Measurements from ENCODE around the gene RSRC1. TPM values are rescaled to one million over a fixed set of nuclear protein-coding genes. Genes with fewer than 3 reads are reported as not detected.
"Not testable (repeated sequence)": the region's sequence is repeated elsewhere in the genome, so short reads cannot be mapped to it uniquely, and the experiment has no call there.

The RSRC1 gene
- total RNA-seq, 2 experiments from 2014 or later: 37.4 to 38.8 TPM

- H3K9me3 Mint-ChIP-seq: peaks cover 2% of the 10 kb centered on the region
- H3K4me1 Mint-ChIP-seq: no peaks in the 10 kb centered on the region
- DNase-seq: no peak
- POLR2A ChIA-PET: no interaction called here
- H3K27me3 Mint-ChIP-seq: no peaks in the 10 kb centered on the region
- CTCF ChIA-PET: no interaction called here
- H3K27ac Mint-ChIP-seq: no peak overlapping the region
- peaks cover 6% of the 10 kb centered on the region for H3K36me3 Mint-ChIP-seq (ENCODE audit: low read depth)
- H3K4me3 Mint-ChIP-seq: no peak overlapping the region
Measured at GRCh38 chr3:158278187-158278586, 168.3 kb downstream of the RSRC1 start.

- H3K27me3 Mint-ChIP-seq: no peaks in the 10 kb centered on the region
Measured at GRCh38 chr3:158279609-158280008, 169.7 kb downstream of the RSRC1 start.

GRCh38 chr3:158295771-158296170 lies 185.9 kb downstream of the RSRC1 start:
- DNase-seq: no peak
- Mint-ChIP-seq H3K9me3 (no peaks in the 10 kb centered on the region), H3K36me3 (ENCODE audit: low read depth) (no peaks in the 10 kb centered on the region), H3K4me3 (no peak overlapping the region), H3K27me3 (no peaks in the 10 kb centered on the region), H3K4me1 (peaks cover 2% of the 10 kb centered on the region), H3K27ac (no peak overlapping the region)
- ChIA-PET POLR2A (no interaction called here), CTCF (no interaction called here)

More at GRCh38 chr3:158279609-158280008, 169.7 kb downstream of the RSRC1 start:
- H3K36me3 Mint-ChIP-seq (ENCODE audit: low read depth): peaks cover 6% of the 10 kb centered on the region
- no peak overlapping the region for H3K4me3 Mint-ChIP-seq
- no peaks in the 10 kb centered on the region for H3K4me1 Mint-ChIP-seq
- no peak for DNase-seq
- peaks cover 2% of the 10 kb centered on the region for H3K9me3 Mint-ChIP-seq
- ChIA-PET POLR2A (no interaction called here), CTCF (interaction anchor here (0.6 kb wide), 1 partner anchor 35 kb away, joined by 4 read pairs; no protein-coding TSS in a partner anchor)
- H3K27ac Mint-ChIP-seq: no peak overlapping the region

- H3K4me3 Mint-ChIP-seq: no peak overlapping the region
- no peak for DNase-seq
- ChIA-PET CTCF (no interaction called here), POLR2A (no interaction called here)
- peaks cover 2% of the 10 kb centered on the region for H3K4me1 Mint-ChIP-seq
- no peaks in the 10 kb centered on the region for H3K27me3 Mint-ChIP-seq
- no peaks in the 10 kb centered on the region for H3K36me3 Mint-ChIP-seq (ENCODE audit: low read depth)
- H3K9me3 Mint-ChIP-seq: no peaks in the 10 kb centered on the region
- no peak overlapping the region for H3K27ac Mint-ChIP-seq
Measured at GRCh38 chr3:158297940-158298339, 188.1 kb downstream of the RSRC1 start.

GRCh38 chr3:158308236-158308928 lies 198.5 kb downstream of the RSRC1 start:
- no peaks in the 10 kb centered on the region for H3K36me3 Mint-ChIP-seq (ENCODE audit: low read depth)
- no peaks in the 10 kb centered on the region for H3K4me1 Mint-ChIP-seq
- H3K9me3 Mint-ChIP-seq: no peaks in the 10 kb centered on the region
- no peak overlapping the region for H3K4me3 Mint-ChIP-seq
- no peak overlapping the region for H3K27ac Mint-ChIP-seq
- no peaks in the 10 kb centered on the region for H3K27me3 Mint-ChIP-seq
- ChIA-PET POLR2A (no interaction called here), CTCF (no interaction called here)
- no peak for DNase-seq

GRCh38 chr3:158312560-158313141 lies 202.8 kb downstream of the RSRC1 start:
- Mint-ChIP-seq H3K27me3 (no peaks in the 10 kb centered on the region), H3K9me3 (no peaks in the 10 kb centered on the region), H3K36me3 (ENCODE audit: low read depth) (no peaks in the 10 kb centered on the region), H3K4me3 (no peak overlapping the region), H3K27ac (no peak overlapping the region), H3K4me1 (no peaks in the 10 kb centered on the region)
- DNase-seq: no peak
- ChIA-PET POLR2A (interaction anchor here (0.6 kb wide), 1 partner anchor 214 kb away, joined by 3 read pairs; no protein-coding TSS in a partner anchor), CTCF (interaction anchor here (1.0 to 2.2 kb wide), 2 partner anchors 9 to 706 kb away, joined by 3 to 6 read pairs; no protein-coding TSS in a partner anchor)

- no peaks in the 10 kb centered on the region for H3K36me3 Mint-ChIP-seq (ENCODE audit: low read depth)
- no peaks in the 10 kb centered on the region for H3K9me3 Mint-ChIP-seq
- H3K27ac Mint-ChIP-seq: no peak overlapping the region
- H3K4me3 Mint-ChIP-seq: no peak overlapping the region
- H3K4me1 Mint-ChIP-seq: no peaks in the 10 kb centered on the region
- no peak for DNase-seq
- ChIA-PET CTCF (interaction anchor here (1.0 to 2.2 kb wide), 2 partner anchors 10 to 707 kb away, joined by 3 to 6 read pairs; no protein-coding TSS in a partner anchor), POLR2A (no interaction called here)
- H3K27me3 Mint-ChIP-seq: no peaks in the 10 kb centered on the region
Measured at GRCh38 chr3:158313338-158313927, 203.5 kb downstream of the RSRC1 start.

- Mint-ChIP-seq H3K4me1 (no peaks in the 10 kb centered on the region), H3K4me3 (no peak overlapping the region), H3K36me3 (ENCODE audit: low read depth) (no peaks in the 10 kb centered on the region), H3K9me3 (no peaks in the 10 kb centered on the region), H3K27me3 (no peaks in the 10 kb centered on the region), H3K27ac (no peak overlapping the region)
- ChIA-PET POLR2A (no interaction called here), CTCF (interaction anchor here (0.7 to 2.2 kb wide), 2 partner anchors 35 to 708 kb away, joined by 4 to 6 read pairs; no protein-coding TSS in a partner anchor)
- DNase-seq: no peak
Measured at GRCh38 chr3:158314426-158315357, 204.8 kb downstream of the RSRC1 start.

GRCh38 chr3:158329696-158330441 lies 220.0 kb downstream of the RSRC1 start:
- H3K27me3 Mint-ChIP-seq; H3K9me3 Mint-ChIP-seq; DNase-seq; H3K4me3 Mint-ChIP-seq; H3K36me3 Mint-ChIP-seq (ENCODE audit: low read depth); CTCF ChIA-PET; H3K27ac Mint-ChIP-seq; POLR2A ChIA-PET; H3K4me1 Mint-ChIP-seq: not testable (repeated sequence)

- DNase-seq: no peak
Measured at GRCh38 chr3:158330870-158331269, 221.0 kb downstream of the RSRC1 start.

GRCh38 chr3:158333736-158334135 lies 223.8 kb downstream of the RSRC1 start:
- no peak for DNase-seq
- H3K9me3 Mint-ChIP-seq: no peaks in the 10 kb centered on the region
- no peaks in the 10 kb centered on the region for H3K27me3 Mint-ChIP-seq
- no peak overlapping the region for H3K4me3 Mint-ChIP-seq
- no peaks in the 10 kb centered on the region for H3K36me3 Mint-ChIP-seq (ENCODE audit: low read depth)
- CTCF ChIA-PET: no interaction called here
- no peak overlapping the region for H3K27ac Mint-ChIP-seq
- H3K4me1 Mint-ChIP-seq: no peaks in the 10 kb centered on the region
- POLR2A ChIA-PET: no interaction called here

More at GRCh38 chr3:158330870-158331269, 221.0 kb downstream of the RSRC1 start:
- Mint-ChIP-seq H3K27ac (no peak overlapping the region), H3K36me3 (ENCODE audit: low read depth) (no peaks in the 10 kb centered on the region), H3K4me1 (no peaks in the 10 kb centered on the region), H3K4me3 (no peak overlapping the region), H3K27me3 (no peaks in the 10 kb centered on the region), H3K9me3 (no peaks in the 10 kb centered on the region)
- ChIA-PET CTCF (no interaction called here), POLR2A (no interaction called here)

GRCh38 chr3:158337110-158337509 lies 227.2 kb downstream of the RSRC1 start:
- no peaks in the 10 kb centered on the region for H3K27me3 Mint-ChIP-seq
- H3K27ac Mint-ChIP-seq: no peak overlapping the region
- no peaks in the 10 kb centered on the region for H3K4me1 Mint-ChIP-seq
- H3K4me3 Mint-ChIP-seq: no peak overlapping the region
- H3K36me3 Mint-ChIP-seq (ENCODE audit: low read depth): peaks cover 10% of the 10 kb centered on the region
- ChIA-PET POLR2A (no interaction called here), CTCF (no interaction called here)
- H3K9me3 Mint-ChIP-seq: peaks cover 5% of the 10 kb centered on the region
- no peak for DNase-seq

Data from activated CD4-positive, alpha-beta memory T cell treated with anti-CD3 and anti-CD28 coated beads, Interleukin-2, amount 10 ng/mL, durations not matched to agents 7 days and 5 days (primary cell).